IMR-90 (cell line): ENCODE results near the gene MTA1. TPM values are rescaled to one million over a fixed set of nuclear protein-coding genes. Genes with fewer than 3 reads are reported as not detected.

Source experiments
- ATAC-seq: fragments of 200-7000 bp; cut with Tn5 transposase; 2 replicates; pipeline ENCODE4 v1.9.1; 2020; ENCODE audit warnings: low read depth, mild to moderate bottlenecking, moderate library complexity
- BruUV-seq: library from RNA; stranded (reverse); fragments of 400-500 nt; replicated peaks from 2 replicates; lab custom pipeline; 2021; lab: Mats Ljungman, UMichigan
- CTCF ChIA-PET: fragments of 300-600 bp; formaldehyde crosslinking; extraction: SDS; loops from one replicate; lab custom pipeline; 2021; ENCODE audit warnings: antibody characterized with exemption; lab: Yijun Ruan, JAX
- POLR2A ChIA-PET: fragments of 300-600 bp; sonication (Branson Sonifier 250); formaldehyde crosslinking; loops from one replicate; lab custom pipeline; 2022; ENCODE audit warnings: antibody characterized with exemption; ENCODE audit not compliant: unreplicated experiment; lab: Charles Lee
- DNase-seq: peaks from one replicate; pipeline ENCODE4 v3.0.0; 2013
- H2AFZ ChIP-seq: replicated peaks from 2 replicates; pipeline ENCODE3; 2013; ENCODE audit warnings: low read length, mild to moderate bottlenecking; ENCODE audit not compliant: poor library complexity
- H2AK5ac ChIP-seq: 2 replicates; pipeline ENCODE4 v1.6.1; 2013; ENCODE audit warnings: low read depth, low read length, inconsistent platforms
- H2AK9ac ChIP-seq: replicated peaks from 2 replicates; pipeline ENCODE3; 2013; ENCODE audit warnings: mild to moderate bottlenecking, low read depth, low read length, moderate library complexity; ENCODE audit not compliant: poor library complexity
- H2BK120ac ChIP-seq: 2 replicates; pipeline ENCODE4 v1.6.1; 2013; ENCODE audit warnings: low read depth, low read length, inconsistent platforms
- H2BK15ac ChIP-seq: 3 replicates; pipeline ENCODE4 v1.6.1; 2013; ENCODE audit warnings: low read depth, low read length, inconsistent platforms
- H2BK20ac ChIP-seq: 2 replicates; pipeline ENCODE4 v1.6.1; 2013; ENCODE audit warnings: low read depth, mild to moderate bottlenecking, inconsistent platforms, low read length, moderate library complexity
- H2BK5ac ChIP-seq: 2 replicates; pipeline ENCODE4 v1.6.1; 2013; ENCODE audit warnings: mild to moderate bottlenecking, low read depth, low read length, inconsistent platforms; ENCODE audit not compliant: poor library complexity, severe bottlenecking
- H3K14ac ChIP-seq: replicated peaks from 2 replicates; pipeline ENCODE4 v1.6.1; 2013; ENCODE audit warnings: low read depth, low read length, inconsistent platforms
- H3K18ac ChIP-seq: 2 replicates; pipeline ENCODE4 v1.6.1; 2013; ENCODE audit warnings: low read depth, low read length, control low read depth
- H3K23ac ChIP-seq: 2 replicates; pipeline ENCODE4 v1.6.1; 2013; ENCODE audit warnings: low read depth, low read length, inconsistent platforms
- H3K27ac ChIP-seq: 2 replicates; pipeline ENCODE4 v1.5.1; 2013; ENCODE audit warnings: mild to moderate bottlenecking, control low read depth, low read length; ENCODE audit not compliant: insufficient read depth
- H3K27me3 ChIP-seq: 2 replicates; pipeline ENCODE4 v1.6.1; 2013; ENCODE audit warnings: low read length; ENCODE audit not compliant: control insufficient read depth, insufficient read depth
- H3K36me3 ChIP-seq: 2 replicates; pipeline ENCODE4 v1.6.1; 2013; ENCODE audit warnings: low read length, mixed read lengths; ENCODE audit not compliant: control insufficient read depth, insufficient read depth
- H3K4ac ChIP-seq: 2 replicates; pipeline ENCODE4 v1.6.1; 2013; ENCODE audit warnings: low read depth, low read length, inconsistent platforms
- H3K4me1 ChIP-seq: 2 replicates; pipeline ENCODE4 v1.6.1; 2013; ENCODE audit warnings: low read length, mixed read lengths; ENCODE audit not compliant: control insufficient read depth, insufficient read depth
- H3K4me2 ChIP-seq: 2 replicates; pipeline ENCODE4 v1.6.1; 2013; ENCODE audit warnings: low read depth, mild to moderate bottlenecking, control low read depth, low read length, moderate library complexity
- H3K4me3 ChIP-seq: 2 replicates; pipeline ENCODE4 v1.5.1; 2013; ENCODE audit warnings: low read depth, mild to moderate bottlenecking, control low read depth, low read length, moderate library complexity; ENCODE audit not compliant: insufficient read depth
- H3K56ac ChIP-seq: 2 replicates; pipeline ENCODE4 v1.6.1; 2013; ENCODE audit warnings: low read length, inconsistent platforms; ENCODE audit not compliant: insufficient read depth; ENCODE audit errors: extremely low read depth
- H3K79me1 ChIP-seq, 2 experiments: 2 replicates each; pipeline ENCODE4 v1.6.1; 2013; ENCODE audit warnings: low read length in 2 of 2, inconsistent platforms in 1 of 2, low read depth in 1 of 2
- H3K9ac ChIP-seq: 2 replicates; pipeline ENCODE4 v1.6.1; 2013; ENCODE audit warnings: low read depth, low read length, control low read depth
- H3K9me1 ChIP-seq: 2 replicates; pipeline ENCODE4 v1.6.1; 2013; ENCODE audit warnings: low read length, inconsistent platforms; ENCODE audit not compliant: insufficient read depth
- H3K9me3 ChIP-seq: 2 replicates; pipeline ENCODE4 v1.6.1; 2013; ENCODE audit warnings: low read length; ENCODE audit not compliant: control insufficient read depth, insufficient read depth
- H4K20me1 ChIP-seq: 2 replicates; pipeline ENCODE4 v1.6.1; 2013; ENCODE audit warnings: low read length, inconsistent platforms; ENCODE audit not compliant: insufficient read depth
- H4K5ac ChIP-seq: 2 replicates; pipeline ENCODE4 v1.6.1; 2013; ENCODE audit warnings: mild to moderate bottlenecking, low read depth, low read length, control low read depth
- H4K8ac ChIP-seq, 2 experiments: 2 replicates each; pipeline ENCODE4 v1.6.1; 2013; ENCODE audit warnings: low read depth in 2 of 2, low read length in 2 of 2, control low read depth in 1 of 2, inconsistent platforms in 1 of 2
- H4K91ac ChIP-seq: 2 replicates; pipeline ENCODE4 v1.6.1; 2013; ENCODE audit warnings: low read depth, low read length, inconsistent platforms; ENCODE audit not compliant: insufficient read depth
- CHD1 ChIP-seq: IDR thresholded peaks from 2 replicates; pipeline ENCODE4 v1.6.1; 2012; ENCODE audit warnings: low read depth, low read length, improper control_type of control experiment
- MAZ ChIP-seq: IDR thresholded peaks from 2 replicates; pipeline ENCODE4 v1.6.1; 2012; ENCODE audit warnings: low read depth, mild to moderate bottlenecking, low read length, improper control_type of control experiment, moderate library complexity, borderline replicate concordance
- MXI1 ChIP-seq: IDR thresholded peaks from 2 replicates; pipeline ENCODE4 v1.6.1; 2012; ENCODE audit warnings: low read depth, mild to moderate bottlenecking, low read length, moderate library complexity, borderline replicate concordance
- POLR2A ChIP-seq: IDR thresholded peaks from 2 replicates; pipeline ENCODE4 v1.6.1; 2012; ENCODE audit warnings: mild to moderate bottlenecking, low read depth, low read length
- RCOR1 ChIP-seq: IDR thresholded peaks from 2 replicates; pipeline ENCODE4 v1.6.1; 2012; ENCODE audit warnings: mild to moderate bottlenecking, low read length, improper control_type of control experiment; ENCODE audit not compliant: insufficient replicate concordance
- RFX5 ChIP-seq: IDR thresholded peaks from 2 replicates; pipeline ENCODE4 v1.8.0; 2012; ENCODE audit warnings: low read depth, mild to moderate bottlenecking, low read length, moderate library complexity
- WGBS, 2 experiments: methylation state at CpG; one replicate each; pipeline versions ENCODE4 v1.1.5 to v1.1.7; 2013; ENCODE audit warnings: missing lambda C conversion rate in 2 of 2; ENCODE audit not compliant: insufficient read length in 1 of 2; ENCODE audit errors: extremely low coverage in 2 of 2; 5-methylcytosine and 5-hydroxymethylcytosine counted together
- dilution Hi-C: fragments of 300-500 bp; cut with HindIII; formaldehyde crosslinking; loops from one replicate; pipeline ENCODE4 v1.14.3; 2018; ENCODE audit warnings: low sequenced_read_pairs; ENCODE audit not compliant: unreplicated experiment
- in situ Hi-C: fragments of 300-500 bp; cut with MboI; formaldehyde crosslinking; loops from 3 replicates; pipeline ENCODE4 v1.14.3; 2019; ENCODE audit warnings: low sequenced_read_pairs, inconsistent platforms, mixed read lengths
- intact Hi-C: fragments of 100-400 bp; cut with micrococcal nuclease; formaldehyde crosslinking; loops from 2 replicates; pipeline ENCODE4 v1.10.0; 2022
- polyA plus RNA-seq, 3 experiments: library from polyadenylated mRNA; depleted of rRNA; stranded (reverse); fragments of >200 nt; gene quantifications; 2 replicates each; pipeline ENCODE4 v1.2.3, GENCODE V29; 2012; ENCODE audit warnings: low replicate concordance in 1 of 3
- total RNA-seq: library from RNA; depleted of rRNA; stranded (reverse); fragments of >200 nt; gene quantifications from 2 replicates; pipeline ENCODE4 v1.2.3, GENCODE V29; 2012
- TF ChIP-seq, protein P1 (sequence below): fragments of 150-350 bp; IDR thresholded peaks from 2 replicates; pipeline ENCODE4 v1.6.1; 2016; ENCODE audit warnings: low read depth, mild to moderate bottlenecking, low read length, moderate library complexity, borderline replicate concordance

MTA1 gene
- total and polyA plus RNA-seq, 2 of the 4 experiments (the other 2 are of a cell fraction), result 21.5 to 61.6 TPM

DNA sequence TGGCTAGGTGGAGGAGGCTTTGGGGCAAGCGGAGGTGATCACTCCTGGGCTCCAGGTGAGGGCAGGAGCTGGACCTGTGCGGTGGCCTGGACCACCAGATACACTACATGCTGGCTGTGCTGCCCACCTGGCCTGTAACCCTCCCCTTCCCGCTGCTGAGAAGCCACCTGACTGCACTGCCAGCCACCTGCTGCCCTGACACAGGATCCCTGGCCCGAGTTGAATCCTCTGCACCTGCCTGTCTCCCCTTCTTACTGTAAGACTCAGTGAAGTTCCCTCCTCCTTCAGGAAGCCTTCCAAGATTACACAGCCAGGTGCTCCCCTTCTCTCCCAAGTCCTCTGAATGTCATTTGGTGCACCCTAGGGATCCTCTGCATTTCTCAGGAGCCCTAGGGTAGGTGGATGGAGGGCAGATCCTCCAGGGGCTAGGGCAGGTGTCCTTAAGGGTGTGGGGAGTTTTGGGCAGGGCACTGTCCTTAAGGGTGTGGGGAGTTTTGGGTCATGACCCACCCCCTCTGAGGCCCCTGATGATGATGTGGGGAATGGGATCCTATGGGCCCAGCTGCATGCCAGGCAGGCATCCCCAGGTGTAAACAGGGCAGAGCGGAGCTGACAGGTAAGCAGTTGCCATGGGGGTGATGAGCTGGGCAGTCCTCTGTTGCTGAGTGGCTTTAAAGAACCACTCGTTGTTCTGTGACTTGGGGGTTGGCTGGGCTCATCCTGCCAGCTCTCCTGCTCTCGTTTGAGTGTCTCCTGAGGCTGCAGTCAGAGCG is 6.7 kb upstream of the MTA1 start:
- no TSS peak for BruUV-seq
- POLR2A ChIA-PET, result no interaction called here
- H2AK9ac ChIP-seq, result peak overlapping the region; percentile 55

More for the DNA sequence above, 6.7 kb upstream of the MTA1 start:
- Histone ChIP-seq H2BK20ac (no peak overlapping the region), H3K4me1 (peaks cover 5% of the 10 kb centered on the region), H4K5ac (no peak overlapping the region), H3K4me2 (no peak overlapping the region), H3K56ac (no peak overlapping the region), H2BK15ac (no peak overlapping the region), H3K4me3 (no peak overlapping the region), H3K9me1 (0 out of 2 replicates have a peak, but pooled peaks cover under 1% of the 10 kb centered on the region), H4K8ac (no peak overlapping the region), H2BK120ac (no peak overlapping the region), H3K23ac (no peak overlapping the region), H3K27ac (no peak overlapping the region), H3K18ac (no peak overlapping the region), H2AK5ac (no peak overlapping the region), H3K4ac (no peak overlapping the region), H2BK5ac (no peak overlapping the region), H3K9me3 (no peaks in the 10 kb centered on the region), H4K20me1 (no peaks in the 10 kb centered on the region), H3K9ac (no peak overlapping the region), H3K27me3 (no peaks in the 10 kb centered on the region), H4K91ac (no peak overlapping the region), H3K79me1 (no peaks in the 10 kb centered on the region; a peak in 1 of 4 replicates), H2AFZ (no peak overlapping the region), H3K14ac (no peak overlapping the region), H3K36me3 (no peaks in the 10 kb centered on the region)
- in situ Hi-C loops (no loop called here), intact Hi-C loops (no loop called here), dilution Hi-C loops (no loop called here)
- TF ChIP-seq, protein P1, sequence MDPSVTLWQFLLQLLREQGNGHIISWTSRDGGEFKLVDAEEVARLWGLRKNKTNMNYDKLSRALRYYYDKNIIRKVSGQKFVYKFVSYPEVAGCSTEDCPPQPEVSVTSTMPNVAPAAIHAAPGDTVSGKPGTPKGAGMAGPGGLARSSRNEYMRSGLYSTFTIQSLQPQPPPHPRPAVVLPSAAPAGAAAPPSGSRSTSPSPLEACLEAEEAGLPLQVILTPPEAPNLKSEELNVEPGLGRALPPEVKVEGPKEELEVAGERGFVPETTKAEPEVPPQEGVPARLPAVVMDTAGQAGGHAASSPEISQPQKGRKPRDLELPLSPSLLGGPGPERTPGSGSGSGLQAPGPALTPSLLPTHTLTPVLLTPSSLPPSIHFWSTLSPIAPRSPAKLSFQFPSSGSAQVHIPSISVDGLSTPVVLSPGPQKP, result no peak
- TF ChIP-seq POLR2A (no peak), RCOR1 (no peak), CHD1 (no peak), RFX5 (no peak), MXI1 (no peak), MAZ (no peak)
- DNase-seq, result no peak
- no peak for ATAC-seq
- CTCF ChIA-PET, result no interaction called here
- WGBS, 2 experiments, result 100% methylated on average over 1 of the region's 8 CpGs; no CpG with 5 or more reads in 1 of the 2 experiments
